Embryonic facial prominence (tissue), 1 donor: Measurements from ENCODE around the gene GPR35.

Experiments used
- DNase-seq: peaks from one replicate; pipeline ENCODE4 v3.0.0-alpha.2; 2016; ENCODE audit errors: extremely low spot score

GPR35 gene

DNA sequence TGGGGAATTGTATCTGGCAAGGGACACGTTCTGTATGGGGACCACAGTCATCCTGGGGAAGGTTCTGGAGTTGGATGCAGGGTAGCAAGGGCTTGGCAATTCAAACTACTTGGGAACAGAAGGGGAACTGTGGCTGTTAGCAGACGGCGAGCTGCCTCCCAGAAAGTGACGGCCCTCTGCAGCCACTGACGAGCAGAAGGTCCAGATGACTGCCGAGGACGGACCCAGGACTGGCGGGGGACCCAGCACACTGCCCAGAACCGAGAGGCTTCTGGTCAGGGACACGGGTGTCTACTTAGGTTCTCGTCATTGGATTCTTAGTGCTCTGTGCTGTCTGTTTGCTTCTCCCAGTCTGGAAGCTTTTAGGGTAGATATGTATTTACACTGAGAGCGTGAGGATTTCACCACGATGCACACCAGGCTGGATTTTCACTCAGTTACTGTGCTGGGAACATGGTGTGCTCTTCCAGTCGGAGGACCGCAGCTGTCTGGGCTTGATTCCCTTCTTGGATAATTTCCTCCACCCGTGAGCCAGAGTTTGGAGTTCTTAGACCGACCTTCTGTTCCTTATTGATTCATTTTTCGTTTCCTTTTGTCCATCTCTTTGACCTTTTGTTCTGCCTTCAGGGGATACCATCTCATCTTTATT is 13.4 kb downstream of the GPR35 start:
- no peak for DNase-seq

DNA sequence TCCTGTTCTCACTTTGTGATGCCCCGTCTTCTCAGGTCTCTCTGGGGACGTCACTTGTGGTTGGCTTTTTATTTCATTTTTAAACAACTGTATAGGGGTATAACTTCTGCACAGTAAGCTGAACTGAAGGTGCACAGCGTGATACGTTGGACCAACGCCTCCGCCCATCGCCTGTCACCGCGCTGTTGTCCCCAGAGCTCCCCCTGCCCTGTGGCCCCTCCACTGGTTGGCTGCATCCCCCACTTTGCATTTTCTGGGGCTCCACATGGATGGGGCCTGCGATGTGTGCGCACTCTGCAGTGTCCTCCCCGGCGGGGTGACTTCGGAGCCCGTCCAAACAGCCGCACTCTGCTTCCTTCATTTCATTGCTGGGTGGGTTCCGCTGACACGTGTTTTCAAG is 14.3 kb downstream of the GPR35 start:
- no peak for DNase-seq

DNA sequence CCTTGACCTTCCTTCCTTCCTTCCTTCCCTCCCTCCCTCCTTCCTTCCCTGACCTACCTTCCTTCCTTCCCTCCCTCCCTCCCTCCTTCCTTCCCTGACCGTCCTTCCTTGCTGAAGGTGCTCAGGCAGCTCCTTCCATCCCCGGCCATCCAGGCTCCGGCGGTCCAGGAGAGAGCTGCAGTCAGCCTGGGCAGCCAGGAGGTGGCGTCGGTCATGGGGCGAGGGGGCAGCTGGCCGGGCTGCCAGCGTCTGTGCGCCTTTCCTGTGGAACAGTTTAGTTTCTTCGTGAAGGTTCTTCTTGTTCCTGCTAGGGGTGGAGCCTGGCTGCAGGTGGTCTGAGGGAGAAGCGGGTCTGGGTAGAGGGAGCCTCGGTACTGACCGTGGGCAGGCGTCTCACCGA is 15.7 kb downstream of the GPR35 start:
- no peak for DNase-seq

DNA sequence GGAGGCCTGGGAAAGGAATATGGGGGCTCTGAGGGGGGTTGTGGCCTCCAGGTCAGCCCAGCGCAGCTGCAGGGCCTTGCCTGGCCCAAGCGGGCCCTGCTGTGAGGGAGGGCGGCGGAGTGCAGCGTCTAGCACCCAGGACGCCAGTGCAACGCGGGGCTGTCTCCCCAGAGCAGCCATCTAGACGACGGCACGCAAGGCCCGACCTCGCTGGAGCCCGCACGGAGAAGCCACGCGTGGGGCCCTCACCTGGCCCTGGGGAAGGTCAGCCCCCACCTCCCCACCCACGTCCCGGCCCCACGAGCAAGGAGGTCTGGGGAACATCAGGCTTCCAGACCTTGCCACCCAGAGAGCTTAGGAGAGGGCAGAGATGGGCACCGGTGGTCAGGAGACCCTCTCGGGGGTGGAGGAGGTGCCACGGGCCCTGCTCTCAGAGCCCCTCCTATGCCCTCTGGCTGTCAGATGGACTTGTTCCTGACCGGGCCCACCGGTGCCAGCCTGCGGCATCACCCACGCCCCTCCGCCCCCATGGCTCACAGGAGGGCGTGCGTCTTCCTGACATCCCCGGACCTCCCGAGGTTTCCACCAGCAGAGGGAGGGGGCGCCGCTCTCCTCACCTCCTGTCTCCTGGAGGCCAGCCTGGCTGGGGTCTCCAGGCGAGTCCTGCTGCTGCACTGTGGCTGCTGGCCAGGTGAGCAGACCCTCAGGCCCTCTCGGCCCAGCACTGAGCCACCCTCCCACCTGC is 17.0 kb downstream of the GPR35 start:
- no peak for DNase-seq

DNA sequence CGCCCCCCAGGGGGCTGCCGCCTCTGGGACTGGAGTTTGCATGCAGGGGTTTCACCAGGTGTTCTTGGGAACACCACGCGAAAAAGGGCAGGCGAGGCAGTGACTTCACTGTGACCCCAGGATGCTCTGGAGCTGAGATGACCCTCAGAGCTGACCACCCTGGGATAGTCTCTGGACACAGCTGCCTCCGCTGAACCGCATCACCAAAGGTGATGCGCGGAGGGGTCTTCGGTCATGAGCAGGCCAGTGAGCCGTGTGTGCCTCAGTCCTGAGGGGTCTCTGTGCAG is 17.5 kb downstream of the GPR35 start:
- no peak for DNase-seq

DNA sequence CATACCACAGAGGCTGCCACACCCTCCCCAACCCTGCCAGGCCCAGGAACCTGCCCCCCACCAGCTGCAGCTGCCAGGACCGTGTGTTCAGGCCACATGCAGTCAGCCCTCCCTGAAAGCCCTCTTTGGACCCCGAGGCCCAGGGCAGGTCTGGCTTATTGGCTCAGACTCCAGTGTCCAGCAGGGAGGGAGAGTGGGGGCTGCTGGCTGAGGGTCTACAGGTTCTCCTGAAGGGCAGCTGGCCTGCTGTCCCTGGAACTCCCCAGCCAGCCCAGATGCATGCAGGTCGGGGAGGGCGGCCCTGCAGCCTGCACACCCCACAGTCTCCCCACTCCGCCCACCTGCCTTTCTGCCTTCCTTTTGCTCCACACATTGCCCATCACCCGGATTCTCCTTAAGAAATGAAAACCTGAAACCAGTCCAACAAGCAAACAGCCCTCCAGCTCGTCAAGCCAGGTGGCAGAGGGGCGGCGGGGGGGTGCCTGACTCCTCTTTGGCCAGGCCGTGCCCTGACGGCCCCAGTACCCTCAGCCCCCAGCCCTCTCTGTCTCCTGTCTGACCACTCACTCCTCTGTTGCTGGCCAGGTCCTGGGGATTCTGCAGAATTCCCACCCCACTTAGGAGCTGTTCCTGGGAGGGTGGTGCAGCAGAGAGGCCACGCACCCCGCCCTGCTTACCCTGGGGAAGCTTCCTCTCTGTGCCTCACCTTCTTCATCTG is 18.0 kb downstream of the GPR35 start:
- DNase-seq, result no peak

DNA sequence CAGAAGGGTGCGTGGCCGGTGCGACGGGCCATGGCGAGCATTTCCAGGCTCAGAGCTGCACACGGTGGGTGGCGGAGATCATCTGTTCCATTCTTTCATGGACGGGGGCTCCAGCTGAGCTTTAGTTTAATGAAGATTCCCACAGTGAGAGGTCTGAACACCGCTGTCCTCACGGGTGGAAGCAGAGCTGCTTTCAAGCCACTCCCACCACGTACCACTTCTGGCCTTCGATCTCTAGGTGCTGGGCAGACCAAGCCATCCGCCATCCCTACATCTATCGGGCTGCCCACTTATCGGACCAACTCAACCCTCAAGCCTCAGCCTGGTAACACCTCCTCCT is 18.5 kb downstream of the GPR35 start:
- no peak for DNase-seq

DNA sequence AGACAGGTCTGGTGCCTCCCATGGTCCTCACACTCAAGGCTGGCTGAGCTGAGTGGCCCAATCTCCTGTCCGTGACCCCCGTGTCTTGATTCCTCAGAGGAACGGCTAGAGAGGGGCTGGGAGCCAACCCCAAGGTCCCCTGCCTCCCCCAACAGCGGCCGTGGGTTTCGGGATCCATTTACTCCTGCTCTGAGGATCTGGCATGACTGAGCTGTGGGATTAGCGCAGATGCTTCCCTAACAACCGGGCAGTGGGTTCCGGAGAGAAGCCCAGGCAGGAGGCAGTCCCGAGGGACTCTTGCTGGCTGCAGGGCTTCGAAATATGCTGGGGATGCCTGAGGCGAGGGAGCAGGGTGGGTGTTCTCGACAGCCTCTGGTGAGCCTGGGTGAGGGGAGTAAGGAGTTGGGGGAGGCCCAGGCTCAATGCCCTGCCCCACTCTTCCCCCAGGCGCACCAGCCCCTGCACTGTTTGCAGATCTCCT is 18.9 kb downstream of the GPR35 start:
- no peak for DNase-seq

DNA sequence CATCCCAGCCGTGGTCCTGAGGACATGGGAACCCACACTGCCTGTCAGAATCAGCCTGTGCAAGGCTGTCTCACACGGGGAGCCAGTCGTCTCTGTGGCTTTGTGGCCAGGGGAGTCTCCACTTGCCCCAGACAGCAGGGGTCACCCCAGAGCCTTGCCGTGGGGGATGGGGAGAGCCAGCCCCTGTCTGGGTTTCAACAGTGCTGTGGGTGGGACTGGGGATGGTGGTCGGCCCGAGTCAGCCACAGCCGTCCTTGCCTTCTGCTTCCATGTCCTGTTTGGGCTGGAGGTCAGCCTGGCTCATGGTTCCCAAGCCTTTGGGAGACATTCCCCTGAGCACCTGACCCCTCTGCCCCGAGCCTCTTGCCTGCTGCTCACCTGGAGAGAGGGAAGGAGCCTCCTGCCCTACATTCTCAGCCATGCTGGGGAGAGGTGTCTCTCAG is 19.6 kb downstream of the GPR35 start:
- DNase-seq, result no peak

DNA sequence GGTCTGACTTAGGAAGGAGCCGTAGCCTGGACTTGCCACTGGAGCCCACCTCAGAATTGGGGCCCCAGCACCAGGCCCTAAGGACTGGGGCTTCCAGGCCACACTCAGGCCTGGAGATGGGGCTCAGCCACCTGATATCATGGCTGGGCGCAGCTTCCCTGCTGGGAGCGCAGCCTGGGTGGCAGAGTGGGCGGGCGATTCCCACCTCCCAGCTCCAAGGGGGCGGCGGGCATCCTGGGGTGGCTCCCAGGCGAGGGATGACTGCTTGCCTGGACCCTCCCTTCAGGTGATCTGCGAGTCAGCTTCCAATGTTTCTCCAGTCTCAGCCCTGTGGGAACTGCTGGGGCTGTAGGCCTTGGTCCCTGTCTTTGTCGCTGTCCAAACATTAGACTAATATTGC is 20.1 kb downstream of the GPR35 start:
- no peak for DNase-seq

DNA sequence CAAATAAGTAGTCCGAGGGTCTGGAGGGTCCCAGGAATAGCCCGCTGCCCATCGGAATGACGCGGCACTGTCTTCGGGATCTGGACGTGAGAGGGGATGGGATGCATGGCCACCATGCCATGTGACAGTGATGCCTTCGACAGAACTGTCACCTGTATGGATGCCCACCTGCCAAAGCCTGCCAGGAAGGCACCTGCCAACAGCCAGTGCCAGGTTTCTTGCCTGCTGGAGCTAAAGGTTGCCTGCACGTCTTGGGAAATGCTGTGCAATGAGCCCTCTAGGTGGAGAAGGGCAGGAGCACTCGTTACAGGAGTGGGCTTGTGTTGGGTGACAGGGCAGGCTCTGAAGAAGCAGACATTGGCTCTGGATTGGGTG is 20.5 kb downstream of the GPR35 start:
- no peak for DNase-seq

DNA sequence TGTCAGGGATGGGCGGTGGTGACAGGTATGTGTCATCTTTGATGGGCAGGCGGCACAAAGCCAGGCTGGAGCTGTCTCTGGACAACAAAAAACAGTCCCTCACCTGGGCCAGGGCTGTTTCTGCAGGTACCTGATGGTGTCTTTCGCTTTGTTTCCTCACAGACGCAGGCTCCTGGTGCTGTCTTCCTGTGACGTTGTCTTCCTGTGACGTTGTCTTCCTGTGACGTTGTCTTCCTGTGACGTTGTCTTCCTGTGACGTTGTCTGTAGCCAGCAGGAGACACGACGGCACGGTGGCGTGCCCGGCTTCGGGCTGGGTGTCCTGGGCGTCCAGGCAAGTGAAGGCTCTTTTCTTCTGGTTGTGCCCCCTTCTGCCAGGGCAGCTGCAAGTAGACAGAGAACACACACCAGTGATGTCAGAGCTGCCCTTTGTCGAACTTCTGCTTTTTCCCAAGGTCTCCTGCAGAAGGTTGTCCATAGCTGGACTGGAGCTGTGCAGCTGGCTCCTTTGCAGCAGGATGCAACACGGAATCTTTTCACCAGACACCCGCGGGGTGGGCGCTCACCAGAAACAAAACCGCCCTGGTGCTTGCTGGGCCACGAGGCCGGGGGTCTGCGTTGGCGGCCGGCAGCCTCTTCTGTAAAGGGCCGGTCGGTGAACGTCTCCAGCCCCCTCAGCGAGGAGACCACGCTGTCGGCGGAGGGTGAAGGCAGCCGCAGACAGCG is 21.1 kb downstream of the GPR35 start:
- no peak for DNase-seq

DNA sequence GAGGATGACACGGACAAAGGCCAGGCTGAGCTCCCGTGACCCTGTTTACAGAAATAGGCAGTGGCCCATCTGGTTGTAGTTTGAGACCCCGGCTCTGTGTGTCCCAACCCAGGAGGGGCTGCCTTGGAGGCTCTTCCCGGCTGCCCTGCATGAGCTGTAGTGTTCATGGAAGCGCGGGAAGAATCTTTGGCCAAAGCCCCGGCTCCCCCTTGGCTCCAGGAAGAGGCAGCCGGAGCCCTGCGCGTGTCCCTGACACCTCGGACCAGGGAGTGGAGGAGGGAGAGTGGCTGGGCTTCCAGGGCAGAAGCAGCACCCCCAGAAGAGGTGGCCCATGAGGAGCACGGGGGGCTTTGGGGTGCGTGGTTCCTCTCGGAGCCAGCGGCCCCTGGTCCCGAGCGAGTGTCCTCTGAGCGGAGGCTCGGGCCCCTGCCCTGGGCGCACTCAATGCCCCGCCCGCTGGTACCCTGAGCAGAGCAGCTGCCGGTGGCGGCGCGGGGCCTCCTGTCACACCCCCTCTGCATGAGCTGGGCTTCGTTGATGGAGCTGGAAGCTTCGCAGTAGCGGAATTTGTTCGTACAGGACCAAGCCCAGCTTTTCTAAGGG is 21.7 kb downstream of the GPR35 start:
- no peak for DNase-seq

DNA sequence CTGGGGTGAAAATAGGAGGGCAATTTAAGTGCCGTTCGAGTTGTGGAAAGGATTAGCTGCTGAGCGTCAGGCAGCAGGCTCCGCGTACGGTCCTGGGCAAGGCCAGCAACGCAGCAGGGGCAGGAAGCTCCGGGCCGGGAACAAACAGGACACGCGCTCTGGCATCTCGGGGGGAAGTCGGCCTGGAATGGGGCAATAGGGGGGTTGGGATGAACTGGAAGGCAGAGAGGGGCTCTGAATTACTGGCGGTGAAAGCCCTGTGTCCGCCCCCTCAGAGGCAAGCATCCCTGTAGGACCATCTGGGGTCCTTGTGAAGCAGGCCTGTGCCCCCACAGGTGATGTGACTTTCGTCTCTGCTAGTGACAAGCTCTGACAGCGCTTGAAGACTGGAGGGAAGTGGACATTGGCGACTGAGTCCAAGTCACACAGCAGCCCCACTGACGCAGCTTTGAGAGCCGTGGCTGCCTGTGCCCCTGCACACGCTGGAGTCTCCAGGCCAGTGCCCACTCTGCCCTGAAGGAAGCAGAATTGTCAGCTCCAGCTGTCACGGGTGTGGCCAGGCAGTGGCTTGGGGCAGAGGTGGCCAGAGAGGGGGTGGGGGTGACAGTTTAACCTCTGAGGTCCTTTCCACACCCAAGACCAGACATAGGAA is 22.3 kb downstream of the GPR35 start:
- no peak for DNase-seq

DNA sequence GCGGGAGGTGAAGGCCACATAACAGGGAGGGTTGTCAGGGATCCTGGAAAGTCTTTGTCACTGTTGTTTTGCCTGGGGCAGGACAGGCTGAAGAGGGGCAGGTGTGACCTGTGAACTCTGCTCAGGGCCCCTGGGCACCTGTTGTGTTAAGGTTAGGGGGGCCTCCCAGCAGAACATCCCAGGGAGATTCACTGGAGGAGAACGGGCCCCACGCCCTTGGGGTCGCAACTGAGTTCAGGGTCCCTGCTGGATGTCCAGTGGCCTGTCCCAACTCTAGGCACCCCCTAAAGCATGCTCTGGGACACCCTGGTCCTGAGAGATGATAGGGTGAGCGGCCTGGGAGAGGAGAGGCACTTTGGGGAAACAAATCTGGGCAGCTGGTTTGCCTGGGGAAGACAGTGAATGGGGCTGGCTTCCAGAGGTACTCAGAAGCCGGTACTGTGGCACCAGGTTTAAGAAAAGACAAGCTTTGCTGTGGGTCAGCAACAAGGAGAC is 22.9 kb downstream of the GPR35 start:
- no peak for DNase-seq

DNA sequence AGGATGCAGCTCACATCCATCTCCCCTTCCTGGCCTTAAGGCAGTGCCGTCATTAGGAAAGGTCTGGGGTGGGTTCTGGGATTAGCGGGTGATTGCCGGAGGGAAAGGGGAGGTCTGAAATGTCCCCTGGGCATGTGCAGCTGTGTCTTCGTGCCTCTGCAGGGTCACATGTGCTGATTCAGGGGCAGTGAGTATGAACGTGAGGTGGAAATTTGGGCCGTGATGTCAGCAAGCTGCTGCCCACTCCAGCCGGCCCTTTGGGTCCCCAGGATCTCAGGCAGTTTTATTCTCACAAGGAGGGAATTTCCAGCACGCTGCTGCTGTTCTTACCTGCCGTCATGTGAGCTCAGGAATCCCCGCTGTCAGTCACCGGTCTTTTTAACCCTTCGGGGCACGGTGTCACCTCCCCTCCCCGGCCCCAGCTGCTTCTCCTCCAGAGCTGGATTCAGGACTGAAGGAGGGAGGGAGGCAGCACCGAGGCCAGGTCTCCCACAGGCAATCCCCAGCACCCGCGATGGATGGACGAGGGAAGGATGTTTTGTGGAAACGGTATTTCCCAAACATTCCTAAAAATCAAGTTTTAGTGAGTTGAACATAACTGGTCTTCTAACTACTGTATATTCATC is 23.5 kb downstream of the GPR35 start:
- no peak for DNase-seq

DNA sequence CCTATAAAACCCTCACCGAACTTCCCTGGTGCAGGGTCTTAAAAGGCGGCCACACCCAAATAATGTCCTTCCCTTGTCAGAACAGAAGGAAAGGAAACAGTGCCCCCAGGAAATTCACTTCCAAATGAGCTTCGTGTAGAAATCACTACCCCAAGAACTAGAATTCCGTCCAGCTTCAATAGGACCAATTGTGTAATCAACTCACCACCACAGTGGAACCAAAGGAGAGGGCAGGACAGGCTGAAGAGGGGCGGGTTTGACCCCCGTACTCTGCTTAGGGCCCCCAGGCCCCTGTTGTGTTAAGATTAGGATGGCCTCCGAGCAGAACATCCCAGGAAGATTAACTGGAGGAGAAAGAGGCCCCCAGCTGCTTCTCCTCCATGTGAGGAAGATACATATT is 24.1 kb downstream of the GPR35 start:
- DNase-seq, result no peak

DNA sequence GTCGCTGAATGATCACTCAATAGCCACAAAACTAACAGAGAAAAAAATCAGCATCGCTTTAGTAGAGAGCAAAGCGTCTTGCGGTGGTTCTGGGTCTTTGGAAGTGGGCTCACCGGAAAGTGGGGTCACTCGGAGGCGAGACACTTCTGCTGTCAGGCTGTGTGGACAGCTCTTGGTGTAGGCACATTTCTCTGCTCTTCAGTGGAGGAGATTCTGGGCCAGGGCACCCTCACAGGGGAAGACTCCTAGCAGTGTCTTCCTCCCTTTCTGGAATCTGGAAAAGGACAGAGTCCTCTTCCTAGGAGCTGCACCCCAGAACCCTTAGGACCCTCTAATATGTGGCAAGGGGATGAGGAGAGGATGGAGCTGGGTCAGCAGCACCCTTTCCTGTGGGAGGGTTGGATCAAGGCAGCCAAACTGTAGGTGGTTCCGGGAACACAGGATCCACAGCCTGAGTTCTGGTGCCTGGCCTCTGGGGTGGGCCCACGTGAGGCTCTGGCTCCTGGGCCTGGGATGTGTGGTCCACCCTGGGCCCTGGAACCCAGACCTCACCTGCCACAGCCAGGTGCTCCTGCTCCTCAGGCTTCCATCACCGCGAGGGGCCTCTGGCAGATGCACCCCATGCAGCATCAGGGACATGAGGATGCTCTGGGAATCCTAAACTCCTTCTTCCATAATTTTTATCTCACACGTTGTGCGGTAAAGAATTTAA is 25.1 kb downstream of the GPR35 start:
- no peak for DNase-seq

DNA sequence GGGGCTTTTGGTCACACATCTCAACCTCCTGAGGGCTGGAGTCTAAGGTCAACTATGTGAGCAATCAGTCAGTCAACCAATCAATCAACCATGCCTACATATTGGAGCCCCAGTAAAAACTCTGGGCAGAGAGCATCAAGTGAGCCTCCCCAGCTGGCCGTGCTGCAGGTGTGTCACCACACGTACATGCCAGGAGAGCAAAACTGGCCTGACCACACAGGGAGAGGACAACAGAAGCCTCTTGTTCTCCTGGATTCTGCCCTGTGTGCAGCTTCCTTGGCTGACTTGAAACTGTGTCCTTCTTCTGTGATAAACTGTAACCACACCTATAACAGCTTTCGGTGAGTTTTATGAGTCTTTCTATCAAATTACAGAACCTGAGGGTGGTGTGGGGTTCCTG is 25.9 kb downstream of the GPR35 start:
- DNase-seq, result no peak
